GM06990 (cell line): ENCODE measurements around the gene DGKK.

ENCODE experiments used
- DNase-seq: peaks from one replicate; pipeline ENCODE4 v3.0.0-alpha.2; 2011; ENCODE audit not compliant: insufficient read length; ENCODE audit errors: extremely low read depth
- H3K27me3 ChIP-seq: replicated peaks from 2 replicates; pipeline ENCODE4 v1.6.0; 2011; ENCODE audit warnings: low read length; ENCODE audit not compliant: control insufficient read depth, insufficient read depth
- H3K36me3 ChIP-seq: 2 replicates; pipeline ENCODE4 v1.5.1; 2011; ENCODE audit warnings: low read length; ENCODE audit not compliant: control insufficient read depth, insufficient read depth
- H3K4me3 ChIP-seq: replicated peaks from 2 replicates; pipeline ENCODE4 v1.5.1; 2011; ENCODE audit warnings: low read depth, mild to moderate bottlenecking, control low read depth, low read length
- TF ChIP-seq, protein P1 (sequence below): IDR thresholded peaks from 2 replicates; pipeline ENCODE4 v1.5.1; 2011; ENCODE audit warnings: low read length, control low read depth, mild to moderate bottlenecking, inconsistent platforms; ENCODE audit not compliant: insufficient read depth, poor library complexity, severe bottlenecking

The DGKK gene

DNA sequence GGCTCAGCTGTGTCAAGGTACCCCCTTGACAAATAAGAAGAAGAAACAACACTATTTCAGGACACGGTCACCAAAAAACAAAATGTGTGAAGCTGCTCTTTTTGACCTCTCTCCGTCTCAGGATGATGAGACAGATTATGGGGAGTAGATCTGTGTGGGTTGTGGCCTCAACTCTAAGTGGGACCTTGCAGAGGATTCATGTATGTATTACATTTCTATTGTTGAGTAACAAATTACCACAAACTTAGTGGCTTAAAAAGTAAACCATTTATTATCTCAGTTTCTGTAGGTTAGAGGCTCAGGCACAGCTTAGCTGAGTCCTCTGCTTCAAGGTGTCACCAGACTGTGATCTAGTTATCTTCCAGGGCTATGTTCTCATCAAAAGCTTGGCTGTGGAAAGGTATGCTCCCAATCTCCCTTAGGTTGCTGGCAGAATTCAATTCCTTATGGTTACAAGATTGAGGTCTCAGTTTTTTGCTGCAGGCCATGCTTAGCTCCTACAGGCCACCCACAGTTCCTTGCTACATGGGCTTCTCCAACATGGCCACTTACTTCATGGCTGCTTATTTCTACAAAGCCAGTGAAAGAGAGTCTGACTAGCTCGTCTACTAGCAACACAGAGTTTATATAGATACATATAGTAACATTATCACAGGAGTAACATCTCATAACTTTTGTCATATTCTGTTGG, 28.1 kb downstream of the DGKK start:
- TF ChIP-seq, protein P1, sequence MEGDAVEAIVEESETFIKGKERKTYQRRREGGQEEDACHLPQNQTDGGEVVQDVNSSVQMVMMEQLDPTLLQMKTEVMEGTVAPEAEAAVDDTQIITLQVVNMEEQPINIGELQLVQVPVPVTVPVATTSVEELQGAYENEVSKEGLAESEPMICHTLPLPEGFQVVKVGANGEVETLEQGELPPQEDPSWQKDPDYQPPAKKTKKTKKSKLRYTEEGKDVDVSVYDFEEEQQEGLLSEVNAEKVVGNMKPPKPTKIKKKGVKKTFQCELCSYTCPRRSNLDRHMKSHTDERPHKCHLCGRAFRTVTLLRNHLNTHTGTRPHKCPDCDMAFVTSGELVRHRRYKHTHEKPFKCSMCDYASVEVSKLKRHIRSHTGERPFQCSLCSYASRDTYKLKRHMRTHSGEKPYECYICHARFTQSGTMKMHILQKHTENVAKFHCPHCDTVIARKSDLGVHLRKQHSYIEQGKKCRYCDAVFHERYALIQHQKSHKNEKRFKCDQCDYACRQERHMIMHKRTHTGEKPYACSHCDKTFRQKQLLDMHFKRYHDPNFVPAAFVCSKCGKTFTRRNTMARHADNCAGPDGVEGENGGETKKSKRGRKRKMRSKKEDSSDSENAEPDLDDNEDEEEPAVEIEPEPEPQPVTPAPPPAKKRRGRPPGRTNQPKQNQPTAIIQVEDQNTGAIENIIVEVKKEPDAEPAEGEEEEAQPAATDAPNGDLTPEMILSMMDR = no peak
- Histone ChIP-seq H3K36me3 (no peaks in the 10 kb centered on the region), H3K4me3 (no peak overlapping the region), H3K27me3 (no peaks in the 10 kb centered on the region)
- DNase-seq = no peak

GRCh38 chrX:50436797-50437196, 33.8 kb downstream of the DGKK start:
- no peak for DNase-seq
- H3K4me3 ChIP-seq = no peak overlapping the region
- H3K36me3 ChIP-seq = no peaks in the 10 kb centered on the region
- TF ChIP-seq, protein P1 = no peak
- no peaks in the 10 kb centered on the region for H3K27me3 ChIP-seq

DNA sequence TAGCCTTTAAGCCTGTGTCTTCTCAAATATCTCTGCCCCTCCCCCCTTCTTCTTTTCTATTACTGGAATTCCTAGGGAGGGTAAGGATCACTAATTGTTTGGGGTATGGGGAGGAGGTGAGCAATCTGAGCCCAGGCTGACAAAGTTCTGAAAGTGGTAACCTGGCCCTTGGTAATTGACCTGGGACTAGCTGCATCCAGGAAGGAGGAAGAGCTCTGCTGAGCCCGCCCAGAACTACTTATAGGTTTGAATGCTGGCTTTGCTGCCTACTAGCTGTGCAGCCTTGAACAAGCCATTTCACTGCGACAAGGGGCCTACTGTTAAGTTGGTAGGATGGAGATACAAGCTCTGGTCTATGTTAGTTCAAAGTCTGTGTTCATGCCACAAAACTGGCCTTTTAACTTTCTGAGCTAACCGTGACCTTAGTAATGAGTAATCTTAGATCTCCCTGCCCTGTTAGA, 37.8 kb downstream of the DGKK start:
- no peaks in the 10 kb centered on the region for H3K27me3 ChIP-seq
- H3K36me3 ChIP-seq = no peaks in the 10 kb centered on the region
- no peak overlapping the region for H3K4me3 ChIP-seq
- DNase-seq = no peak
- TF ChIP-seq, protein P1 = no peak

DNA sequence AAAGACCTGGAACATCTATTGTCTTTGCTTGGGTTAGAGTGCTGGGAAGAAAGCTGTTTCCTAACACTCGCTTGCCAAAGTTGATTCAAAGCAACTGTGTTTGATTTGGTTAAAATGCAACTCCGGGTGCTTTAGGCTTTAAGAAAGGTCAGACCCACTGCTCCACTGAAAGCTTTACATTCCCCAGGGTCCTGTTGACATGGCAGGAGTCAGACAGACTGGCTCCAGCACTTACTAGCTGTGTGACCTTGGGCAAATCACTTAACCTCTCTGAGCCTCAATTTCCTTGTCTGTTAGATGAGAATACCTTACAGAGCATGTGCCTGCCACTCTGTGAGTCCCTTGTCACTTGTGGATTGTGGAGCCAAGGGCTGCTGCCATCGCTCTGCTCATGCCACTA, 39.0 kb downstream of the DGKK start:
- Histone ChIP-seq H3K27me3 (no peaks in the 10 kb centered on the region), H3K36me3 (no peaks in the 10 kb centered on the region), H3K4me3 (no peak overlapping the region)
- no peak for DNase-seq
- TF ChIP-seq, protein P1 = no peak

GRCh38 chrX:50430917-50431575, 39.6 kb downstream of the DGKK start:
- Histone ChIP-seq H3K27me3 (no peaks in the 10 kb centered on the region), H3K36me3 (no peaks in the 10 kb centered on the region), H3K4me3 (no peak overlapping the region)
- TF ChIP-seq, protein P1 = no peak
- no peak for DNase-seq

DNA sequence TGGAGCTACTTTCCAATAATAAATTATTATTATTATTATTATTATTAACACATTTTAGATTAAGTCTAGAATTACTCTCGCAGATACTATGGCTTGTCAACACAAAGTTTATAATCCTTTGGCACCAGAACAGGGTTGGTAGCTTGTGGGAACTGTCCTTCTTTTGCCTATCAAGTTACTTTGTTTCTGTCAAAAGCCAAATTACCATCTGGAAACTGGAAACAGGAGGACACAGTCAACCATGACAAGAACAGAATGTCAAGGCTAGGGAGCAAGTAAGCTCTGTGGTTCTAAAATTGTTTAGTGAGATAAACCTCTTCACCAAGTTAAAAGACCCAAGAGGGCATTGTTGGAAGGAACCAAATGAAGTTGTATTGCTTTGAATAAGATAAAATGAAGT, 42.5 kb downstream of the DGKK start:
- Histone ChIP-seq H3K27me3 (no peaks in the 10 kb centered on the region), H3K4me3 (no peak overlapping the region), H3K36me3 (no peaks in the 10 kb centered on the region)
- no peak for DNase-seq
- TF ChIP-seq, protein P1 = no peak
